ENCODE data around the gene MAP1LC3B. TPM values are rescaled to one million over a fixed set of nuclear protein-coding genes. Genes with fewer than 3 reads are reported as not detected.

MAP1LC3B gene
- total and polyA plus RNA-seq, 2 of the 8 experiments (the other 6 are each of a cell fraction or from before 2014, with no cell fraction given) = 29.5 to 48.5 TPM

DNA sequence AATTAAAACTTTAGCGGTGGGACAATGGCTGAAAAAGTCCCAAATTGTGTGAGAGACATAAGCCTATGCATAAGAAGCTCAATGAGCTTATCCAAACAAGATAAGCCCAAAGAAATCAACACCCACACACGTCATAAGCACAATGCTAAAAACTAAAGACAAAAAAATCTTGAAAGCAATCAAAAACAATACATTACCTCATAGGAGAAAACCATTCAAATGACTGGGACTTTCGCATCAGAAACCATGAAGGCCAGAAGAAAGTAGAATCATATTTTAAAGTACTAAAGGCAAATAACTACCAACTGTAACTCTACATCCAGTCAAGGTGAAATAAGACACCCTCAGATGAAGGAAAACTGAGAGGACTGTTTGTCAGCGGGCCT is 50.4 kb downstream of the MAP1LC3B start:
- FAIRE-seq (no peak), DNase-seq (ENCODE audit: low read depth in 1 of 2, low spot score in 2 of 2) (no peak)
- no peak overlapping the region for H3K23ac ChIP-seq (ENCODE audit: insufficient read length)
- H2AFZ ChIP-seq (ENCODE audit: low read length) = no peak overlapping the region
- no peak overlapping the region for H3K4me3 ChIP-seq (ENCODE audit: extremely low read depth in 1 of 4, insufficient read depth in 2 of 4, low read depth in 3 of 4, low read length in 4 of 4)
- CTCF ChIA-PET (ENCODE audit: partially characterized antibody) = interaction anchor here (0.7 to 2.0 kb wide), 4 partner anchors 15 to 192 kb away, joined by 3 to 6 read pairs (median 4); no protein-coding TSS in a partner anchor
- H3K27me3 ChIP-seq (replicated peaks in 1 of 4; ENCODE audit: control insufficient read depth in 3 of 4, extremely low read depth in 1 of 4, insufficient read depth in 3 of 4, low read length in 3 of 4) = no peaks in the 10 kb centered on the region
- no peak overlapping the region for H2BK15ac ChIP-seq (ENCODE audit: low read length)
- no peak overlapping the region for H3K4ac ChIP-seq (replicated peaks; ENCODE audit: insufficient read length, low read depth, low read length)
- peaks cover 0 to 21% (median 8%) of the 10 kb centered on the region in 4 experiments; a peak in 4 of 8 replicates for H3K36me3 ChIP-seq (ENCODE audit: control insufficient read depth in 2 of 4, insufficient read depth in 4 of 4, low read length in 3 of 4)
- H4K8ac ChIP-seq (ENCODE audit: extremely low read depth, insufficient read depth, low read length) = no peak overlapping the region
- no peak overlapping the region for H2AK5ac ChIP-seq (ENCODE audit: low read depth, low read length)
- POLR2A ChIA-PET (ENCODE audit: partially characterized antibody) = no interaction called here
- H3K4me2 ChIP-seq (ENCODE audit: insufficient read depth in 1 of 2, low read depth in 2 of 2, low read length in 2 of 2) = no peak overlapping the region
- no peak overlapping the region for H4K5ac ChIP-seq (ENCODE audit: insufficient read length, low read depth, low read length)
- H3K14ac ChIP-seq (ENCODE audit: insufficient read length) = no peak overlapping the region
- H2BK120ac ChIP-seq (replicated peaks; ENCODE audit: low read depth, low read length) = no peak overlapping the region
- H3K79me1 ChIP-seq (ENCODE audit: low read depth, low read length) = no peaks in the 10 kb centered on the region; the same call in 1 of the 2 replicates
- H3K56ac ChIP-seq (replicated peaks; ENCODE audit: insufficient read length, low read depth, low read length) = no peak overlapping the region
- H3K18ac ChIP-seq (ENCODE audit: extremely low read depth, low read length) = no peak overlapping the region
- H4K20me1 ChIP-seq (replicated peaks in 1 of 2; ENCODE audit: control insufficient read depth in 1 of 2, insufficient read depth in 2 of 2, low read length in 2 of 2) = peaks cover 0 to 4% of the 10 kb centered on the region in 2 experiments
- H4K91ac ChIP-seq (replicated peaks; ENCODE audit: insufficient read length, low read length) = no peak overlapping the region
- H3K4me1 ChIP-seq (replicated peaks in 1 of 4; ENCODE audit: control insufficient read depth in 3 of 4, insufficient read depth in 4 of 4, low read length in 3 of 4) = no peaks in the 10 kb centered on the region
- no peak overlapping the region for H3K9ac ChIP-seq (replicated peaks in 1 of 4; ENCODE audit: extremely low read depth in 1 of 4, low read depth in 3 of 4, low read length in 3 of 4)
- H3K23me2 ChIP-seq (ENCODE audit: low read depth, low read length) = no peaks in the 10 kb centered on the region
- H2BK12ac ChIP-seq (ENCODE audit: low read depth, low read length) = no peak overlapping the region
- H3K9me3 ChIP-seq (ENCODE audit: insufficient read depth in 2 of 2, low read depth in 1 of 2, low read length in 1 of 2) = peaks cover 3% of the 10 kb centered on the region in 2 experiments; a peak in 3 of 4 replicates
- H3K79me2 ChIP-seq (ENCODE audit: control insufficient read depth in 1 of 2, insufficient read depth in 2 of 2, low read length in 2 of 2) = no peaks in the 10 kb centered on the region; a peak in 1 of 4 replicates
- H2BK20ac ChIP-seq (ENCODE audit: low read length) = no peak overlapping the region
- TF ChIP-seq POLR2A (IDR thresholded peaks at IDR 0.05; ENCODE audit: control extremely low read depth in 1 of 2, low read depth in 2 of 2, low read length in 2 of 2) (no peak), KDM4A (IDR thresholded peaks at IDR 0.05; ENCODE audit: low read depth, low read length, severe bottlenecking) (no peak)
- no peak overlapping the region for H3K27ac ChIP-seq (ENCODE audit: low read depth, low read length)
- no peak overlapping the region for H2BK5ac ChIP-seq (ENCODE audit: low read depth, low read length)
- 92% methylated on average over 4 of the region's 4 CpGs; no CpG with 5 or more reads in 1 of the 2 experiments for WGBS, 2 experiments (ENCODE audit: extremely low coverage in 1 of 2, insufficient coverage in 1 of 2, insufficient read length in 1 of 2, insufficient replicate concordance in 2 of 2, low coverage in 1 of 2, low lambda C conversion rate in 2 of 2, missing lambda C conversion rate in 1 of 2)
